ENCODE results near the gene NT5C2. TPM values are rescaled to one million over a fixed set of nuclear protein-coding genes. Genes with fewer than 3 reads are reported as not detected.

The NT5C2 gene
- total and polyA plus RNA-seq, 2 of the 4 experiments (the other 2 are of a cell fraction) = 60.0 to 65.1 TPM

DNA sequence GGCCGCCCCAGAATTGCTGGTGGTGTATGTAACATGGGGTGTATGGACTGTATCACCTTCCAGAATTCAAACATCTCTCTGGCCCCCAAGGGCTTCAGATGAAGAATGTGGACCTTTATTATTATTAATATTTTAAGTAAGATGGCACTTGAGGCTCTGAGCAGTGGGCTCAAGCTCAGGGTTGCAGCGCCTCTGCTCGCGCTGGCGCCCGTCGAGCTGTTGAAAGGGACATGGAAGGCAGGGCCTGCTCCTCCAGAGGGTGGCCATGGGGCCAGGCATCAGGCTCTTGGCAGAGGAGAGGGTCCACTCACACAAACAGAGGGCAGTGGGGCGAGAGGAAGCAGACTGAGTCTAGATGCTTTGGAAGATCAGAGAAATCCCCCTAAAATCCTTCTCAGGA is 120.2 kb downstream of the NT5C2 start:
- no CpG with 5 or more reads among the region's 8 CpGs for WGBS, 2 experiments (ENCODE audit: extremely low coverage in 2 of 2, insufficient read length in 1 of 2)
- H4K20me1 ChIP-seq (ENCODE audit: insufficient read depth, low read length) = 0 out of 2 replicates have a peak, but pooled peaks cover 5% of the 10 kb centered on the region
- H3K23ac ChIP-seq (ENCODE audit: low read depth, low read length) = no peak overlapping the region
- dilution Hi-C loops (cut with HindIII; ENCODE audit: low sequenced_read_pairs, unreplicated experiment) = no loop called here
- no peak overlapping the region for H2BK5ac ChIP-seq (ENCODE audit: low read depth, low read length, poor library complexity, severe bottlenecking)
- DNase-seq = no peak
- ATAC-seq (ENCODE audit: low read depth) = no peak
- H4K91ac ChIP-seq (ENCODE audit: insufficient read depth, low read depth, low read length) = no peak overlapping the region
- BruUV-seq (replicated peaks) = no TSS peak
- H2AK5ac ChIP-seq (ENCODE audit: low read depth, low read length) = no peak overlapping the region
- POLR2A ChIA-PET (ENCODE audit: unreplicated experiment) = no interaction called here
- peaks cover 35% of the 10 kb centered on the region for H3K36me3 ChIP-seq (ENCODE audit: control insufficient read depth, insufficient read depth, low read length)
- no peak overlapping the region for H3K4ac ChIP-seq (ENCODE audit: low read depth, low read length)
- H4K5ac ChIP-seq (ENCODE audit: low read depth, low read length) = no peak overlapping the region
- peaks cover 4% of the 10 kb centered on the region; the same call in 1 of the 2 replicates for H3K4me1 ChIP-seq (ENCODE audit: control insufficient read depth, insufficient read depth, low read length)
- TF ChIP-seq, protein P1, sequence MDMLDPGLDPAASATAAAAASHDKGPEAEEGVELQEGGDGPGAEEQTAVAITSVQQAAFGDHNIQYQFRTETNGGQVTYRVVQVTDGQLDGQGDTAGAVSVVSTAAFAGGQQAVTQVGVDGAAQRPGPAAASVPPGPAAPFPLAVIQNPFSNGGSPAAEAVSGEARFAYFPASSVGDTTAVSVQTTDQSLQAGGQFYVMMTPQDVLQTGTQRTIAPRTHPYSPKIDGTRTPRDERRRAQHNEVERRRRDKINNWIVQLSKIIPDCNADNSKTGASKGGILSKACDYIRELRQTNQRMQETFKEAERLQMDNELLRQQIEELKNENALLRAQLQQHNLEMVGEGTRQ (IDR thresholded peaks at IDR 0.05; ENCODE audit: low read depth, low read length) = no peak
- TF ChIP-seq RCOR1 (IDR thresholded peaks at IDR 0.05; ENCODE audit: insufficient replicate concordance, low read length) = no peak
- no peaks in the 10 kb centered on the region for H3K9me3 ChIP-seq (ENCODE audit: control insufficient read depth, insufficient read depth, low read length)
- no peak overlapping the region for H2AFZ ChIP-seq (replicated peaks; ENCODE audit: low read length, poor library complexity)
- no peak overlapping the region for H3K14ac ChIP-seq (replicated peaks; ENCODE audit: low read depth, low read length)
- in situ Hi-C loops (cut with MboI; ENCODE audit: low sequenced_read_pairs) = loop anchor here (5.0 kb wide), 1 partner anchor 241 kb away; no protein-coding TSS in a partner anchor
- H2AK9ac ChIP-seq (replicated peaks; ENCODE audit: low read depth, low read length, poor library complexity) = no peak overlapping the region
- no peak overlapping the region for H3K56ac ChIP-seq (ENCODE audit: extremely low read depth, insufficient read depth, low read length)
- no peaks in the 10 kb centered on the region for H3K27me3 ChIP-seq (ENCODE audit: control insufficient read depth, insufficient read depth, low read length)
- intact Hi-C loops (cut with micrococcal nuclease) = no loop called here
- peaks cover 4% of the 10 kb centered on the region; the same call in 1 of the 2 replicates for H3K9me1 ChIP-seq (ENCODE audit: insufficient read depth, low read length)
- peaks cover 8 to 26% of the 10 kb centered on the region in 2 experiments; a peak in 3 of 4 replicates for H3K79me1 ChIP-seq (ENCODE audit: low read depth in 1 of 2, low read length in 2 of 2)
- CTCF ChIA-PET = no interaction called here
- H3K4me3 ChIP-seq (ENCODE audit: insufficient read depth, low read depth, low read length) = no peak overlapping the region
- H2BK20ac ChIP-seq (ENCODE audit: low read depth, low read length) = no peak overlapping the region
- no peak overlapping the region for H3K9ac ChIP-seq (ENCODE audit: low read depth, low read length)
- H3K27ac ChIP-seq (ENCODE audit: insufficient read depth, low read length) = no peak overlapping the region
- H3K4me2 ChIP-seq (ENCODE audit: low read depth, low read length) = no peak overlapping the region
- H4K8ac ChIP-seq (ENCODE audit: low read depth in 2 of 2, low read length in 2 of 2) = no peak overlapping the region
- H3K18ac ChIP-seq (ENCODE audit: low read depth, low read length) = no peak overlapping the region
- no peak overlapping the region for H2BK120ac ChIP-seq (ENCODE audit: low read depth, low read length)
- no peak overlapping the region for H2BK15ac ChIP-seq (ENCODE audit: low read depth, low read length)

All from IMR-90 (cell line).